ENCODE measurements around the gene FAM78B.

The FAM78B gene

GRCh38 chr1:166026555-166026954, 140.2 kb downstream of the FAM78B start:
- Histone ChIP-seq H3K79me2 (ENCODE audit: insufficient read depth, low read length) (no peaks in the 10 kb centered on the region), H3K4me2 (ENCODE audit: insufficient read depth, low read length) (no peak overlapping the region), H3K9ac (ENCODE audit: low read depth, low read length) (no peak overlapping the region), H3K4me3 (ENCODE audit: low read depth in 1 of 2, low read length in 2 of 2) (no peak overlapping the region), H3K9me3 (ENCODE audit: insufficient read depth, low read length, severe bottlenecking) (no peaks in the 10 kb centered on the region), H3K27me3 (ENCODE audit: insufficient read depth, low read length, poor library complexity) (peaks cover 30% of the 10 kb centered on the region), H3K4me1 (ENCODE audit: insufficient read depth, low read length) (no peaks in the 10 kb centered on the region), H2AFZ (ENCODE audit: low read depth, low read length) (no peak overlapping the region), H3K27ac (ENCODE audit: low read length) (no peak overlapping the region), H4K20me1 (ENCODE audit: insufficient read depth, low read length) (no peaks in the 10 kb centered on the region), H3K36me3 (ENCODE audit: insufficient read depth, low read length) (no peaks in the 10 kb centered on the region)
- ATAC-seq (ENCODE audit: insufficient read depth, low read depth) (peak; percentile 56; the same call in 2 of the 3 replicates), DNase-seq (no peak)
- TF ChIP-seq CTCF (IDR thresholded peaks at IDR 0.05; ENCODE audit: borderline replicate concordance, extremely low read depth, low read length, poor library complexity, severe bottlenecking) = no peak
- TF ChIP-seq EZH2 (IDR thresholded peaks at IDR 0.05; ENCODE audit: borderline replicate concordance, low read depth, low read length, severe bottlenecking) = no peak

- H4K20me1 ChIP-seq (ENCODE audit: insufficient read depth, low read length) = no peaks in the 10 kb centered on the region
- H3K27me3 ChIP-seq (ENCODE audit: insufficient read depth, low read length, poor library complexity) = peaks cover 30% of the 10 kb centered on the region
- no peaks in the 10 kb centered on the region for H3K9me3 ChIP-seq (ENCODE audit: insufficient read depth, low read length, severe bottlenecking)
- H3K4me2 ChIP-seq (ENCODE audit: insufficient read depth, low read length) = no peak overlapping the region
- H3K4me3 ChIP-seq (ENCODE audit: low read depth in 1 of 2, low read length in 2 of 2) = no peak overlapping the region
- no peak overlapping the region for H3K9ac ChIP-seq (ENCODE audit: low read depth, low read length)
- DNase-seq (no peak), ATAC-seq (ENCODE audit: insufficient read depth, low read depth) (no peak)
- H3K4me1 ChIP-seq (ENCODE audit: insufficient read depth, low read length) = no peaks in the 10 kb centered on the region
- no peaks in the 10 kb centered on the region for H3K36me3 ChIP-seq (ENCODE audit: insufficient read depth, low read length)
- H2AFZ ChIP-seq (ENCODE audit: low read depth, low read length) = no peak overlapping the region
- no peaks in the 10 kb centered on the region for H3K79me2 ChIP-seq (ENCODE audit: insufficient read depth, low read length)
- TF ChIP-seq EZH2 (IDR thresholded peaks at IDR 0.05; ENCODE audit: borderline replicate concordance, low read depth, low read length, severe bottlenecking) = no peak
- TF ChIP-seq CTCF (IDR thresholded peaks at IDR 0.05; ENCODE audit: borderline replicate concordance, extremely low read depth, low read length, poor library complexity, severe bottlenecking) = no peak
- no peak overlapping the region for H3K27ac ChIP-seq (ENCODE audit: low read length)
These were observed 140.7 kb downstream of the FAM78B start for GRCh38 chr1:166026143-166026542.

- DNase-seq = no peak
- TF ChIP-seq CTCF (IDR thresholded peaks at IDR 0.05; ENCODE audit: borderline replicate concordance, extremely low read depth, low read length, poor library complexity, severe bottlenecking) = no peak
- no peak for TF ChIP-seq EZH2 (IDR thresholded peaks at IDR 0.05; ENCODE audit: borderline replicate concordance, low read depth, low read length, severe bottlenecking)
- no peak overlapping the region for H3K4me3 ChIP-seq (ENCODE audit: low read depth in 1 of 2, low read length in 2 of 2)
- H3K27me3 ChIP-seq (ENCODE audit: insufficient read depth, low read length, poor library complexity) = peaks cover 30% of the 10 kb centered on the region
- H3K4me2 ChIP-seq (ENCODE audit: insufficient read depth, low read length) = no peak overlapping the region
- H4K20me1 ChIP-seq (ENCODE audit: insufficient read depth, low read length) = no peaks in the 10 kb centered on the region
- no peak overlapping the region for H3K9ac ChIP-seq (ENCODE audit: low read depth, low read length)
- H3K4me1 ChIP-seq (ENCODE audit: insufficient read depth, low read length) = no peaks in the 10 kb centered on the region
- H3K27ac ChIP-seq (ENCODE audit: low read length) = no peak overlapping the region
- no peaks in the 10 kb centered on the region for H3K36me3 ChIP-seq (ENCODE audit: insufficient read depth, low read length)
- H2AFZ ChIP-seq (ENCODE audit: low read depth, low read length) = no peak overlapping the region
- H3K9me3 ChIP-seq (ENCODE audit: insufficient read depth, low read length, severe bottlenecking) = no peaks in the 10 kb centered on the region
- H3K79me2 ChIP-seq (ENCODE audit: insufficient read depth, low read length) = no peaks in the 10 kb centered on the region
- ATAC-seq (ENCODE audit: insufficient read depth, low read depth) = no peak
These were observed 146.6 kb downstream of the FAM78B start for GRCh38 chr1:166020210-166020609.

All from DND-41 (cell line).